SK-N-SH (cell line): ENCODE measurements around the gene HAND2. TPM values are rescaled to one million over a fixed set of nuclear protein-coding genes. Genes with fewer than 3 reads are reported as not detected.

ENCODE experiments used
- CTCF ChIA-PET: fragments of 300-600, 350-600 bp; formaldehyde crosslinking; extraction: SDS; loops from one replicate; lab custom pipeline; 2021; lab: Yijun Ruan, JAX
- POLR2A ChIA-PET: fragments of 350-600 bp; sonication (Branson Sonifier 250); formaldehyde crosslinking; extraction: SDS; loops from one replicate; lab custom pipeline; 2020; ENCODE audit warnings: antibody characterized with exemption, inconsistent platforms; lab: Yijun Ruan, JAX
- DNase-seq: peaks from one replicate; pipeline ENCODE4 v3.0.0; 2012
- H2AFZ ChIP-seq: fragments of 200-600 bp; sonication (generic); 2 replicates; pipeline ENCODE4 v1.8.1; 2016; ENCODE audit warnings: antibody characterized with exemption, mild to moderate bottlenecking, low read depth
- H3F3A ChIP-seq: fragments of 200-600 bp; sonication (generic); replicated peaks from 2 replicates; pipeline ENCODE3; 2016; ENCODE audit warnings: antibody characterized with exemption, mild to moderate bottlenecking; ENCODE audit not compliant: insufficient read depth
- H3K27ac ChIP-seq, 2 experiments: fragments of 200-500 bp in 1 of 2; fragments of 200-600 bp in 1 of 2; sonication (Bioruptor generic) in 1 of 2; sonication (generic), shearing (Covaris generic) in 1 of 2; 2 replicates each; pipeline versions ENCODE4 v1.5.1 to v1.6.1; 2014 to 2016; ENCODE audit warnings: low read depth in 2 of 2, inconsistent platforms in 1 of 2, low read length in 1 of 2, mild to moderate bottlenecking in 1 of 2, mixed read lengths in 1 of 2
- H3K27me3 ChIP-seq: fragments of 200-600 bp; sonication (generic), shearing (Covaris generic); 2 replicates; pipeline ENCODE4 v1.6.1; 2016; ENCODE audit warnings: mixed run types; ENCODE audit not compliant: insufficient read depth
- H3K36me3 ChIP-seq, 2 experiments: fragments of 200-500 bp in 1 of 2; fragments of 200-600 bp in 1 of 2; sonication (Bioruptor generic) in 1 of 2; sonication (generic) in 1 of 2; replicated peaks in 1 of 2; 2 replicates each; pipeline versions ENCODE3 to v1.5.1; 2014 to 2016; ENCODE audit warnings: low read length in 1 of 2, mild to moderate bottlenecking in 1 of 2; ENCODE audit not compliant: insufficient read depth in 2 of 2, control insufficient read depth in 1 of 2
- H3K4me1 ChIP-seq, 2 experiments: fragments of 200-500 bp in 1 of 2; fragments of 200-600 bp in 1 of 2; sonication (Bioruptor generic) in 1 of 2; sonication (generic), shearing (Covaris generic) in 1 of 2; 2 replicates each; pipeline versions ENCODE4 v1.5.1 to v1.6.1; 2014 to 2016; ENCODE audit warnings: low read depth in 1 of 2, low read length in 1 of 2, mixed run types in 1 of 2; ENCODE audit not compliant: insufficient read depth in 2 of 2, control insufficient read depth in 1 of 2
- H3K4me2 ChIP-seq: fragments of 200-600 bp; sonication (generic), shearing (Covaris generic); 2 replicates; pipeline ENCODE4 v1.6.1; 2017; ENCODE audit warnings: mixed run types
- H3K4me3 ChIP-seq, 2 experiments: fragments of 200-500 bp in 1 of 2; fragments of 200-600 bp in 1 of 2; sonication (Bioruptor generic) in 1 of 2; sonication (generic), shearing (Covaris generic) in 1 of 2; 2 replicates each; pipeline versions ENCODE4 v1.5.1 to v1.8.1; 2014 to 2016; ENCODE audit warnings: low read depth in 2 of 2, inconsistent platforms in 1 of 2, low read length in 1 of 2, mild to moderate bottlenecking in 1 of 2, mixed read lengths in 1 of 2, moderate library complexity in 1 of 2
- H3K79me2 ChIP-seq: fragments of 200-600 bp; sonication (generic); 2 replicates; pipeline ENCODE4 v1.8.1; 2017; ENCODE audit warnings: mild to moderate bottlenecking; ENCODE audit not compliant: insufficient read depth
- H3K9ac ChIP-seq: fragments of 200-600 bp; sonication (generic); 2 replicates; pipeline ENCODE4 v1.6.1; 2017; ENCODE audit warnings: mixed run types
- H3K9me2 ChIP-seq: fragments of 200-600 bp; sonication (generic); 2 replicates; pipeline ENCODE4 v1.6.1; 2017; ENCODE audit warnings: mixed run types
- H3K9me3 ChIP-seq: fragments of 200-600 bp; sonication (generic); 2 replicates; pipeline ENCODE4 v1.6.1; 2017; ENCODE audit warnings: mixed run types, mild to moderate bottlenecking, moderate library complexity
- H4K20me1 ChIP-seq: fragments of 200-600 bp; sonication (generic); 2 replicates; pipeline ENCODE4 v1.6.1; 2017; ENCODE audit warnings: mild to moderate bottlenecking, mixed run types; ENCODE audit not compliant: insufficient read depth
- ELF1 ChIP-seq: IDR thresholded peaks from 2 replicates; pipeline ENCODE4 v1.4.0; 2012
- FOSL2 ChIP-seq: IDR thresholded peaks from 2 replicates; pipeline ENCODE4 v1.4.0; 2012; ENCODE audit warnings: low read depth, mild to moderate bottlenecking, moderate library complexity, borderline replicate concordance
- GABPA ChIP-seq: IDR thresholded peaks from 2 replicates; pipeline ENCODE4 v1.4.0; 2012; ENCODE audit warnings: low read depth, mild to moderate bottlenecking
- NRF1 ChIP-seq: IDR thresholded peaks from 2 replicates; pipeline ENCODE4 v1.6.1; 2012; ENCODE audit warnings: low read depth, mild to moderate bottlenecking, low read length
- RAD21 ChIP-seq: IDR thresholded peaks from 2 replicates; pipeline ENCODE4 v1.6.1; 2012; ENCODE audit warnings: mild to moderate bottlenecking, low read length
- RCOR1 ChIP-seq: fragments of 150-350 bp; IDR thresholded peaks from 2 replicates; pipeline ENCODE4 v1.6.1; 2017; ENCODE audit warnings: antibody characterized with exemption, low read length
- SIN3A ChIP-seq: IDR thresholded peaks from 2 replicates; pipeline ENCODE4 v1.6.1; 2012; ENCODE audit warnings: low read depth, mild to moderate bottlenecking, low read length, moderate library complexity, borderline replicate concordance
- SMC3 ChIP-seq: IDR thresholded peaks from 2 replicates; pipeline ENCODE4 v1.6.1; 2012; ENCODE audit warnings: low read depth, low read length, improper control_type of control experiment
- TAF1 ChIP-seq: IDR thresholded peaks from 2 replicates; pipeline ENCODE4 v1.6.1; 2012; ENCODE audit warnings: low read depth, mild to moderate bottlenecking, low read length, moderate library complexity, borderline replicate concordance
- WGBS: methylation state at CpG from one replicate; pipeline ENCODE4 v1.1.6; 2017; ENCODE audit warnings: low lambda C conversion rate; 5-methylcytosine and 5-hydroxymethylcytosine counted together
- polyA plus RNA-seq, 3 experiments: library from polyadenylated mRNA; depleted of rRNA; stranded (reverse); fragments of >200 nt; gene quantifications; 2 replicates each; pipeline ENCODE4 v1.2.3, GENCODE V29; 2012
- TF ChIP-seq, protein P1 (sequence below): IDR thresholded peaks from 2 replicates; pipeline ENCODE4 v1.4.0; 2012; ENCODE audit warnings: low read depth
- TF ChIP-seq, protein P2 (sequence below): IDR thresholded peaks from 2 replicates; pipeline ENCODE4 v1.4.0; 2012; ENCODE audit warnings: low read depth, borderline replicate concordance
- TF ChIP-seq, protein P3 (sequence below): fragments of 150-350 bp; IDR thresholded peaks from 2 replicates; pipeline ENCODE4 v1.6.1; 2016; ENCODE audit warnings: mild to moderate bottlenecking, low read depth, low read length
- TF ChIP-seq, protein P4 (sequence below): fragments of 200-600 bp; sonication (generic); IDR thresholded peaks from 2 replicates; pipeline ENCODE4 v1.6.1; 2017; ENCODE audit warnings: antibody characterized with exemption, mild to moderate bottlenecking, moderate library complexity

Gene HAND2
- polyA plus RNA-seq, 1 of the 3 experiments (the other 2 are of a cell fraction), result 106 TPM

DNA sequence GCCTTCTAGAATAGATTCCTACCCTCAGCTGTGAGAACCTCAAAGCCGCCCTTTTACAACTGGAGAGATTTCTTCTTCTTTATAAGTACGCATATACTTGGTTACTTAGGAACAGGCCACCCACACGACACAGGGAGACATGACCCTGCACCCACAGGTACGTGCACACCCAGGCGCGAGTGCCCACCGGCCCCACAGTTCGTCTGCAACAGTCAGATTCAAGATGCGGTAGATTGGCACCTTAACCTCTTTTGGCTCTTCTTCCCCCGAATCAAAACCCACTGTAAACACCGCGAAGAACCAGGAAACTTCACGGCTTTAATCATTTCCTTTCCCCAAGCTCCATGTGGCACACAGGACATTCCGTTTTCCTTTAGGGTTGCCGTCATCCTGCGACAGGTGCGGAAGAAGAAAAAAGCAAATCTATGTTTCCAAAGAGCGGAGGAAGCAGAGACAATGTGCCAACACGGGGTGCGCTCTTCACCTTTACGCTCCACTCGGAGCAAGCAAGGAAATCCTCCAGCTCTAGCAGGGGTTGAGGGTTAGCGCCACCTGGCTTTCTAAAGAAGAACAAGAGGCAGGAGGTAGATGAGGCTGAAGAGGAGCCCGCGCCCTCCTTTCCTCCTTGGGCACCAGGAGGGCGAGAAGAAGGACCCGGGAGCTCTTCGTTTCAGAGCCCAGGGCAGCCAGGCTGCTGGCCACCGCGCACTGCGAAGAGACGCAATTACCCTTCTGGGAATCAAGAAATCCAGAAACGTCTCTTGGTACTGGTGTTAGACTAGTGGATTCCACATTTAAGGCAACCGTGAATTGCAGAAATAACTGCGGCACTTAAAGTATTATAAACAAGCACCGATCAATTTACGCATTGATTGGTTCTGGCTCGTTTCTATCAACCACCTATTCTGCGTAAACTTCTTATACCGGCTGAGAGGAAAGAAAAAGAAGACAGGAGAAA, 35.7 kb downstream of the HAND2 start:
- Histone ChIP-seq H3K9me2 (no peaks in the 10 kb centered on the region), H4K20me1 (no peaks in the 10 kb centered on the region), H2AFZ (no peak overlapping the region), H3K36me3 (no peaks in the 10 kb centered on the region), H3K79me2 (no peaks in the 10 kb centered on the region), H3K4me2 (no peak overlapping the region), H3K4me3 (no peak overlapping the region; a peak in 1 of 4 replicates), H3K9me3 (no peaks in the 10 kb centered on the region), H3F3A (peaks cover 27% of the 10 kb centered on the region), H3K9ac (no peak overlapping the region), H3K27ac (no peak overlapping the region), H3K4me1 (peaks cover 18 to 22% of the 10 kb centered on the region in 2 experiments; a peak in 3 of 4 replicates), H3K27me3 (no peaks in the 10 kb centered on the region)
- WGBS, result 88% methylated on average over 40 of the region's 40 CpGs
- no peak for TF ChIP-seq FOSL2
- TF ChIP-seq, protein P1, sequence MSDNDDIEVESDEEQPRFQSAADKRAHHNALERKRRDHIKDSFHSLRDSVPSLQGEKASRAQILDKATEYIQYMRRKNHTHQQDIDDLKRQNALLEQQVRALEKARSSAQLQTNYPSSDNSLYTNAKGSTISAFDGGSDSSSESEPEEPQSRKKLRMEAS, result no peak
- no peak for TF ChIP-seq GABPA
- no peak for TF ChIP-seq TAF1
- TF ChIP-seq, protein P2, sequence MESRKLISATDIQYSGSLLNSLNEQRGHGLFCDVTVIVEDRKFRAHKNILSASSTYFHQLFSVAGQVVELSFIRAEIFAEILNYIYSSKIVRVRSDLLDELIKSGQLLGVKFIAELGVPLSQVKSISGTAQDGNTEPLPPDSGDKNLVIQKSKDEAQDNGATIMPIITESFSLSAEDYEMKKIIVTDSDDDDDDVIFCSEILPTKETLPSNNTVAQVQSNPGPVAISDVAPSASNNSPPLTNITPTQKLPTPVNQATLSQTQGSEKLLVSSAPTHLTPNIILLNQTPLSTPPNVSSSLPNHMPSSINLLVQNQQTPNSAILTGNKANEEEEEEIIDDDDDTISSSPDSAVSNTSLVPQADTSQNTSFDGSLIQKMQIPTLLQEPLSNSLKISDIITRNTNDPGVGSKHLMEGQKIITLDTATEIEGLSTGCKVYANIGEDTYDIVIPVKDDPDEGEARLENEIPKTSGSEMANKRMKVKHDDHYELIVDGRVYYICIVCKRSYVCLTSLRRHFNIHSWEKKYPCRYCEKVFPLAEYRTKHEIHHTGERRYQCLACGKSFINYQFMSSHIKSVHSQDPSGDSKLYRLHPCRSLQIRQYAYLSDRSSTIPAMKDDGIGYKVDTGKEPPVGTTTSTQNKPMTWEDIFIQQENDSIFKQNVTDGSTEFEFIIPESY, result no peak
- TF ChIP-seq ELF1, result no peak
- TF ChIP-seq, protein P3, sequence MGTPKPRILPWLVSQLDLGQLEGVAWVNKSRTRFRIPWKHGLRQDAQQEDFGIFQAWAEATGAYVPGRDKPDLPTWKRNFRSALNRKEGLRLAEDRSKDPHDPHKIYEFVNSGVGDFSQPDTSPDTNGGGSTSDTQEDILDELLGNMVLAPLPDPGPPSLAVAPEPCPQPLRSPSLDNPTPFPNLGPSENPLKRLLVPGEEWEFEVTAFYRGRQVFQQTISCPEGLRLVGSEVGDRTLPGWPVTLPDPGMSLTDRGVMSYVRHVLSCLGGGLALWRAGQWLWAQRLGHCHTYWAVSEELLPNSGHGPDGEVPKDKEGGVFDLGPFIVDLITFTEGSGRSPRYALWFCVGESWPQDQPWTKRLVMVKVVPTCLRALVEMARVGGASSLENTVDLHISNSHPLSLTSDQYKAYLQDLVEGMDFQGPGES, result no peak
- TF ChIP-seq NRF1, result no peak
- peak; percentile 65 for TF ChIP-seq RAD21
- TF ChIP-seq, protein P4, sequence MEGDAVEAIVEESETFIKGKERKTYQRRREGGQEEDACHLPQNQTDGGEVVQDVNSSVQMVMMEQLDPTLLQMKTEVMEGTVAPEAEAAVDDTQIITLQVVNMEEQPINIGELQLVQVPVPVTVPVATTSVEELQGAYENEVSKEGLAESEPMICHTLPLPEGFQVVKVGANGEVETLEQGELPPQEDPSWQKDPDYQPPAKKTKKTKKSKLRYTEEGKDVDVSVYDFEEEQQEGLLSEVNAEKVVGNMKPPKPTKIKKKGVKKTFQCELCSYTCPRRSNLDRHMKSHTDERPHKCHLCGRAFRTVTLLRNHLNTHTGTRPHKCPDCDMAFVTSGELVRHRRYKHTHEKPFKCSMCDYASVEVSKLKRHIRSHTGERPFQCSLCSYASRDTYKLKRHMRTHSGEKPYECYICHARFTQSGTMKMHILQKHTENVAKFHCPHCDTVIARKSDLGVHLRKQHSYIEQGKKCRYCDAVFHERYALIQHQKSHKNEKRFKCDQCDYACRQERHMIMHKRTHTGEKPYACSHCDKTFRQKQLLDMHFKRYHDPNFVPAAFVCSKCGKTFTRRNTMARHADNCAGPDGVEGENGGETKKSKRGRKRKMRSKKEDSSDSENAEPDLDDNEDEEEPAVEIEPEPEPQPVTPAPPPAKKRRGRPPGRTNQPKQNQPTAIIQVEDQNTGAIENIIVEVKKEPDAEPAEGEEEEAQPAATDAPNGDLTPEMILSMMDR, result peak; percentile 56
- no peak for TF ChIP-seq RCOR1
- peak; percentile 51 for TF ChIP-seq SMC3
- TF ChIP-seq SIN3A, result no peak
- ChIA-PET CTCF (interaction anchor here (0.6 to 1.3 kb wide), 9 partner anchors 12 to 1115 kb away, joined by 3 to 7 read pairs (median 3); no protein-coding TSS in a partner anchor), POLR2A (no interaction called here)
- no peak for DNase-seq
